Measurements from ENCODE around the gene MST1R.

Gene MST1R

DNA sequence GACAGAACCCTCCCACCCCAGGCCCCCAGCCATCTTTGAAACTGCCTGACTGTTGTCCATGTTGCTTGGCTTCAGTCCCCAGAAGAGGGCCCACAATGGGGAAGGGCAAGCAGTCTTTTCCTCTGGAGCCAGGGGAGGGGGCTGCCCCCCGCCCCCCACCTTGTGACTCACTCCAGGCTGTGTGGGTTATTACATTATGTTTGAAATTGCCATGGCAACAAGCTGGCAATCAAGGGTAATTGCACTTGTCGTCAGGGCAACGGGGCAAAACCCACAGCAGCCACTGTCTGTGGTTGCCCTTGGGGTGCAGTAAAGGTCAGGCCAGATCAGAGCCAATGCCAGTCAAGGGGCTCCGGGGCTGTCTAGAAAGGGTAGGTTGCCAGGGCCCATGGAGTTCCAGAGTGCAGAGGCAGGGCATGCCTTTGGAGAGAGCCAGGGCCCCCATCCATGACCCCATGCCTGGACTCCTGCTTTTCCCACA is 30.8 kb downstream of the MST1R start:
- DNase-seq, result no peak

DNA sequence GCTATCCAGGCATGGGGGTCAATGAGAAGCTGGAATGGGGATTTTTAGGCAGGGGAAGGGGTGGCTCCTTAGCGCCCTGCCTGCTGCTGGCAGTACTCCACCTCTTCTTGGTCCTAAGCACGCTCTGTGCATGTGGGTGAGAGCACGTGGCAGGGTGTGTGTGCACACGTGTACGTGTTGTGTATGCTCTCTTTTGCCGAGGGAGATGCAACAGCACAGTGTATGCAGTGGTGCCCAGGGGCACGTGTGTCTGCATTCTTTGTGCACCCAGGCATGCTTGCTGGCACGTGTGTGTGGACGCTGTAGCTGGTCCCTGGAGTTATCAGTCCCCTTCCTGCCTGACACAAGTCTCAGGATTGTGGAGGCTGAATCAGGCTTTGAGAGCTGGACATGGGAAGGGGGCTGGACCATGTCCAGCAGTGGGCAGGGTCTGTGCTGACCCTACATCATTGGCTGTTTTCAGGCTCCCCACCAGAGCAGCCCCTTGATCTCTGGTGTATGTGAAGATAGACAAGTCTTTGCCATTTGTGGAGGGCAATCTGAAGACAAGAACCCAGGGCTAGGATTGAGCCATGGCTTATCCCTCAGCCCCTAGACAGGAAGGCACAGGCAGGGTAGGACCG is 32.0 kb downstream of the MST1R start:
- DNase-seq, result no peak

DNA sequence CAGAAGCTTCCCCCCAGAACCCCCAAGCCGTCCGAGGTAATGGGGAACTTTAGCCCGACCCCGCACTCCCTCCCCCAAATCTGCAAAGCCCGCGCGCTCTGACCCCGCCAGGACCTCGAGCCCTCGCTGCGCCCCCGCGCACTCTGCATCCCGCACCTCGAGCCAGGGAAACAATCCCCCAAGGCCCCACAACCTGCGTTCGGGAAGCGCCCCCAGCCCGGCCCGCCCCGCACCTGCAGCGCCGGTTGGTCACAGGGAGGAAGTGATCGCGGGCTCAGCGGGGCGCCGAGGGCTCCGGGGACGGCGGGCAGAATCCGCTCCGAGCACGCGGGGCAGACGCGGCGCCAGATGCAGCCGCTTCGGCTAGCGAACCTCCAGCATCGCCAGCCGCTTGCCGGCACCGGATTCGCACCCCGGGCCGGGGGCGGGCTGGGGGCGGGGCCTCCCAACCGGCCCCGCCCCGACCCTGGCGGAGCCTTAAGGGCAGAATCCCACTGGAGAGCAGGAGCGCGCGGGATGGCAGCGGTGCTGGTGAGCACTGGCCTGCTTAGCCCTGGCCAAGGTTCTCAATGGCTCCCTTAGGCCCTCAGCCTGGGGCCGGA is 34.0 kb downstream of the MST1R start, which contains the start of gene CAMKV:
CAMKV (minus strand) TSS at position 382 of the 602 bp plus-strand sequence. CDS start 7,518 bp downstream, outside the sequence.
- DNase-seq, result no peak

DNA sequence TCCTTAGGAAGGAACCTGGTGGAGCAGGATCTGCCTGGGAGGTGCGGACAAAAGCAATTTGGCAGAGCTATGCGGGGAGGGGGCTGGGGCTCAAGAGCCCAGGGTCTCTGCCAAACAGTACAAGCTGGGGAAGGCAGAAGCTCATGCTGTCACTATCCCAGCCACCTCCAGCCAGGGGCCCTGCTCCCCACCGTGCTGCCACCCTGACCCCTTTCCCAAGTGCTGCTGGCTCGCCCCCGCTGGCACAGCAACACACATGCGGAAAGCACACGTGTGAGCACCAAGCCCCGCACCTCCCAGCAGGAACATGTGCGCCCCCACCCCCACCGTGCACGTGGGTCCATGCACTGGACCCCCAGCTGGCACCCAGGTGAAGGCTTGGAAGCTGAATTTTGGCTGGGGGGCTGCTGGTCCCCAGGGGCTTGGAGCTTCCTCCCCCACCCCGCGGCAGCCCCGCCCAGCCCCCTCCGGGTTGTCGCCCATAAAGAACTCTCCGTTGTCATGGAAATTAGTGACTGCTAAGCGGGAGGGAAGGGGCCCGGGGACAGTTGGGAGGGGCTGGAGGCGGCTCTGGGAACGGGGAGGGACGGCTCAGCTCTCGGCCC is 34.7 kb downstream of the MST1R start:
- no peak for DNase-seq

DNA sequence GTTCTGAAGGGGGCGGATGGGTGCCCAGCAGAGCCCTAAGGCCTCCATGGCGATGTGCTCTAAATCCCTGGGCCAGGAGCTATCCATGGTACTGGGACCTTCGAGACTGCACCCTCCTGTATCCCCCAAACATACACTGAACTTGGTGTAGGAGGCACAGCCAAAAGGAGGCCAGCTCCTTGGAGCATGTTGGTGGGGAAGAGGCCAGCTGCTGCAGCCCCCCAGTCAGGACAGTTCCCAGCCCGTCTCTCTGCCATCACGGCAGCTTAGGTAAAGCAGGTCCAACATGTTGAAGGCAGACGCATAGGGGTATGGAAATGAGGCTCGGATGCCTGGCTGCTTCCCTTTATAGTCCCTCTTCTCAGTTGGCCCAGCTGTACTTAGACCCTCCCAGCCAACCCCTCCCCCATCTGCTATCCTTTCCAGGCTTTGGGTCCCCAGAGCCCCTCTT is 35.8 kb downstream of the MST1R start:
- DNase-seq, result no peak

DNA sequence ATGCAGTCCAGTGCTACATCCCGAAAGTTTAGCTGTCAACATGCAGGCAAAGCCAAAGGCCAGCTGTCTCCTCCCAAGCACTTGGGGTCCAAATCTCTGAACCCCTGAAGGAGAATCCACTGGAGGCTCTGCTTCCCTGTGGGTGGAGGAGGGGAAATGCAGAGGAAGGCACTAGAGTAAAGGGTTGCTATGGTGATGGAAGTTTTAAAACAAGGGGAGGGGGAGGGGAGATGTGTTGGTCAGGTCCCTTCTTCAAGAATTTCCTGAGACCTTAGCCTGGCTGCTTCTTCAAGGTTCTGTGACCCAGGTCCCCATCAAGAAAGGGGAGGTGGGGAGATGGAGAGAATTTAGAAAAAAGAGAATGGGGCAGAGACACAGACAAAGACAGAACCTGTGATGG is 36.3 kb downstream of the MST1R start:
- DNase-seq, result no peak

DNA sequence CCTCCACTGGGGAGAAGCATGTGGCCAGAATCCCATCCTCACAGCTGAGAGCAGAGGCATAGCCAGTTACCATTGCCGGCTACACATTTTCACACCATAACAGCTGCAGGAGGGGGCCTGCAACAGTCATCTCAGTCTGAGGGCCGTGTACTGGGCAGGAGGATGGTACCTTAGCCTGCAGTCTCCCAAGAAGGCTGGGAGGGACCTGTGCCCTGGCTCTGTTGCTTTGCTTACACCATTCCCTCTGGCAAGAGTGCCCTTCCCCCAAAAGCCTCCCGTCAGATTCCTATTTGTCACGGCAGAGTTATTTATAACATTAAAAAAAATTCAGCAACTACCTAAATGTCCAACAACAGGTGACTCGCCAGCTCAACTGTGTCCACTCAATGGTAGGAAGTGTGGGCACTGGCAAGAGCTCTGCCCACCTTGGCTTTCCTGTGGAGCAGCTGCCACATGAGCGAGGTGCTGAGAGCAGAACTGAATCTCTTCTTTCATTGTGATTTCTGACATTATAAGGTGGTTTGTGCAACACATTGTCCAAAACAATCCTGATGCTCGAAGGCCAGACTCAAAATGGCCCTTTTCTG is 38.4 kb downstream of the MST1R start:
- DNase-seq, result no peak

DNA sequence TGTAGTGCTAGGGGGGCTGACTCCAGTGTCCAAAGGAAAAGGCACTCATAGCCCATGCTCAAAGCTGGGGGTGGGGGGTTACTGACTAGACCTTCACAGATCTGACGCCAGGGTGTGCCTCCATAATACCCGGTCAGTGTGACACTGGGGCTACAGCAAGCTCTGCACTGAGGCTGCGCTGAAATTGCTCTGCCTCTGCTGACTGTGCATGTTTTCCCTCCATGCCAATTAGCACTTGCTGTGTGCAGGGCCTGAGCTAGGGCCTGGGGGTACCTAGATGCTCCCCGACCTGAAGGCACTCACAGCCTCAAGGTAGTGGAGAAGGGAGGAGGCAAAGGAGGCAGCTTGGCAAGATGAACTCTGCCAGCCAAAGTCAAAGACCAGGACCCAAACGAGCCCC is 39.2 kb downstream of the MST1R start:
- DNase-seq, result no peak

DNA sequence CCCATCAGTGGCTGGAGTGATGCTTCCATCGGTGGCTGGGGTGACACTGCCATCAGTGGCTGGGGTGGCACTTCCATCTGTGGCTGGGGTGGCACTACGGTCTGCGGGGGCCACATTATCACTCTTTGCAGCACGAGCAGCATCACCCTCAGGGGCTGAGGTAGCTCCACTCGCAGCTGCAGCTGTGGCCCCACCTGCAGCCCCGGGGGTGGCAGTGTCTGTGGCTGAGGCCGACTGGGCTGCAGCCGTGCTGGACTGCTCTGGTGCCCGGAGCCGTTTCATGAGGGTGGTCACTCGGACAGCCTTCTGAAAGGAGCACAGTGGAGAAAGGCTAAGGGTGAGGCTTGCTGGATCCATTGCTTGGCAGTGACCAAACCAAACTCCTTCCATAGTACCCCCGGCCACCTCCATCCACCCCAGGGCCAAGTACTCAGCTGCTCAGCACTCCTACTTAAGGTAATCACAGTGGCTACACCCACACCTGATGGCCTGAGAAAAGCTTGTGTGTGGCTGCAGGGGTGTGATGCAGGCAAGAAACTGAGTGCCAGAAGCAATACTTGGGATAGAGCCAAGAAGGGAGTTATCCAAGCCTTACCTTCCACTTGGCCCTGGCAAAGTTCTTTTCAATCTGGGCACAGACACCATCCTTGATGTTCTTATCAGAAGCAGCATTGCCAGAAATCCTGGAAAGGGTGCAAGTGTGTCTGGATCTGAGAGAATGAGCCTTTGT is 43.9 kb downstream of the MST1R start:
- no peak for DNase-seq

DNA sequence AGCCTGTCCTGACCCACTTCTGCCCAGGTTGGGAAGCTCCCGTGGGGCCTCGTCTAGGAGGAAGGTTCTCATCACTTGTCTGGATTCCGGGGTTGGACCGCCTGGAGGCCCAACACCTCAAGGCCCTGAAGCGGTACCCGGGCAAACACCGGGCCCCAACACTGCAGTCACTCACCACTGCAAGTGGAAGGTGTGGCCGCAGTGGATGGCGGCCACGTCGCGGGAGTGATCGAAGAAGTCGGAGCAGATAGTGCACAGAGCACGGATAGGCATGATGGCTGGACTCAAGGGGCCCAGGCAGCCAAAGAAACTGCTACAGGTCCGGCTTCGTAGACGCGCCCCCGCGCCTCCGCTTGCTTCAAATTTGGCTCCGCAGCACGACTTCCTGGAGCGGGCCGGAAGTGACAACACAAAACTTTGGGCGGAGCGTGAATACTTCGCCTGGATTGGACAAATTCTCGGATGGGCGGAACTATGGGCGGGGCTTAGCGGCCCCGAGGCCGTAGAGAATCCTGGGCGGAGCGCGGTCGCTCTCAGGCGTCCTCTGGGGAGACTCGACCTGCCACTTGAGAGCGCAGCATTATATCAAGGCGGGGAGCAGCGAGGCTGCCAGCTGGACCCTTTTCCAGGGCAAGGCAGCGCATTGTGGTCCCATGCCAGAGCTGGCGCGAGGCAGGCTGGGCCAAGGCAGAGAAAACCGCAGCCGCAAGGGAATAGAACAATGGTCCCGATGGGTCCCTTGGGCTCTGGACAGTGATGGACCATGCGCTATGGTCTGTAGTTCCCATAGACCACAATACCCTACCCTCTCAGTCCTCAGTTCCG is 47.3 kb downstream of the MST1R start, which contains the start of gene TRAIP:
TRAIP (minus strand) TSS at position 384 of the 825 bp plus-strand sequence; CDS start at position 273, 111 bp downstream.
- DNase-seq, result peak; percentile 80

DNA sequence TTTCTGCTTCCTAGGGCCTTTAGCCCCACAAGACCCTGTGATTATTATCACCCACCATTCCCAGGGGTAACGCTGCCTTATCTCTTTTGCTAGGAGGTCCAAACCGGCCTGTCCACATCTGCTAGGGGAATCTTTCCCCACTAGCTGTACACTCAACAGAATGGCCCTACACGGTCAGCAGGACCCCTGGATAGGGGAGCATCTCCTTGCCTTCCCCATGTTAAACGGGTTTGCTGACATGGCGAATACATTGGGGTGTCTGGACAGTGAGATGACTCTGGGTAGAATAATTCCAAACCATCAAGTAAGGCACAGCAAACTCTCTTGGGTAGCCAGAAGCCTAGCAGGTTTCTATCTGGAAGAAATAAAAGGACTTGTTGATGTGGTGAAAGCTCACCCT is 48.0 kb downstream of the MST1R start:
- no peak for DNase-seq

DNA sequence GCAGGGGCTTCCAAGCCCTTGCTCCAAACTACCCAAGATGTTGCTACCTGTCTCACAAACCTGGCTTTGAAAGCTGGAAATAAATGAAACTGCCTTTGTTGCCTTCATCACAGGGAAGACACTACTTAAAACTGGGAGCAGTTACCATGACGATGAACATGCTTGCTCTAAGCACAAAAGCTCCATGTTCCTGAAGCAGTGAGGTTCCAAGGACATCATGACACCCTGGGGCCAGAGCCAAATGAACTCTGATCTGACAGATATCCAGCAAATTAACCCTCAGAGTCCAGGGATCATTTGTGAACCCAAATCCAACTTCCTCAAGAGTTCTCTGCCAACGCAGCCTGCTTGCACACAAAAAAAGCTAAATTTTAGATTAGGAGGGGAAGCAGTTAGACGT is 58.0 kb downstream of the MST1R start:
- no peak for DNase-seq

DNA sequence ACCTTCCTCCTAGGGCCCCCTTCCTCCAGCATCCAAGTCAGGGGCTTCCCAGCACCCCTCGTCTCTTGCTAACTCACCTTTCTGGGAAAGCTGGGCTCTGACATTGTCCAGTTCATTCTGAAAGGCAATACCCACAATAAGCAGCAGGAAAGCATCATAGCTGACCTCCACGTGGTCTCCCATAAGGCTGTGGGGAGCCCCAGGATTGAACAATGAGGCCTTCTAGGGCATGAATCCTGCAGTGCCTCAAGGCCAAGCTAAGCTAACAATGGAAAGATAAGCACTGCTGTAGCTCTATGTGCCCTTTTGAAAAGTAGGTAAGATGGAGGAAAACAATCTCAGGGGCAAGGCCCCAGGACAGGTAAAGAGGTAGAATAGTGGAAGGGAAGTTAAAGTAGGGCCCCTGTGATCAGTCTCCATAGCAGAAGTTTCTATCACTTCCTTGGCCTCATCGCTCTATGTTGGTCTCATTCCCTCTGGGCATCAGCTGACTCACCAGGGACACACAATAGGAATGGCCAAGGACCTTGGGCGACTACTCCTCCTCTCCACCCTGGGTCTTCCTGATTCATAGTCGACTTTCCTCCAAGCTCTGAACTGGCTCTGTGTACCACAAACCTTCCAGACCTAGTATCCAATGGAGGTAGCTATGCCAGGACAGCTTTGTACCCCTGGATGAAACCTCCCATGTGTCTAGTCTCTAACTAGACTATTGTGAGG is 59.0 kb downstream of the MST1R start:
- DNase-seq, result no peak

DNA sequence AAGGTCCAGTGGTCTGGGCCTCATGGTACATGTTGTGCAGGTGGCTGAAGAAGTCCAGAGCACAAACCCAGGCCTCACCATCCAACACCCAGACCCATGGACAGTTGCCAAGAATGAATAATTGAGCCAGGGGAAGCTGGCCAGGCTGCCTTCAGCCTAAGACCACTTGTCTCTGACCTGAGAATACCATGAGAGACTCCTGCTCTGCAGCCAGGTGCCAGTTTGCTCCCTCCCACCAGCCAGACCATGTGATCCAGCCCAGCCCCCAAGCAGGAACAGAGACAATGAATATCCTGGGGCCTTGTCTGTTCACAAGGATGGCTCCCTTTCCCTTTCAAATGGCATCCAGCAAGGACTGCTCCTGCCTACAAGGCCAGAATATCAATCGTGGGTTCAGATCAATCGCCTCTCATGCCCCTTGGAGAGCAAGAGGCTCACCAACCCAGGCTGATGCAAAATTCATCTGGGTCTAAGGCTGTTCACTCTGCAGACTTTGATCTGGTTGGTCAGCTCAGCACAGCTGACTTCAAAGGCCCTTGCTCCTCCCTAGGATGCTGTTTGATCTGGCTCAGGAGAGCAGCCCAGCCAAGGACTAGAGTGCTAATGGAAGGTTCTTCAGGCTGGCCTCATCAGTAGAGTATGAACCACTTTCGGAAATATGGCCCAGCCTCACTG is 60.7 kb downstream of the MST1R start:
- no peak for DNase-seq

DNA sequence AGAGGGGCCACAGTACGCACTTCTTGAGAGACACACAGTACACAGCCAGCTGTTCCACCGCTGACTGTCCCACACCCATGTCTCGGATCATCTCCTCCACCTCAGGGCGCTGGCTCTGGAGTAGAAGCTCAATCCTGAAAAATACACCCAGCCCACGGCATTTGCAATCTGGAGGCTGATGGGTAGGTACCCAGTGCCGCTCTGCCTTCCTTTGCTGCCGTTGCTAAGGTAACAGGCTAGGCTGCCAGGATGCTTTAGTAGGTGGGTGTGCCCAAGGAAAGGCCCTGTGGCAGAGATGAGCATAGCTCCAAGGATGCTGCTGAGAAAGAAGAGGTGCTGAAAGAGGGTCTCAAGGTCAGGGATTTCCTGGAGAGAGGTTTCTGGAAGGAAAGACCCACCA is 61.9 kb downstream of the MST1R start:
- DNase-seq, result no peak

DNA sequence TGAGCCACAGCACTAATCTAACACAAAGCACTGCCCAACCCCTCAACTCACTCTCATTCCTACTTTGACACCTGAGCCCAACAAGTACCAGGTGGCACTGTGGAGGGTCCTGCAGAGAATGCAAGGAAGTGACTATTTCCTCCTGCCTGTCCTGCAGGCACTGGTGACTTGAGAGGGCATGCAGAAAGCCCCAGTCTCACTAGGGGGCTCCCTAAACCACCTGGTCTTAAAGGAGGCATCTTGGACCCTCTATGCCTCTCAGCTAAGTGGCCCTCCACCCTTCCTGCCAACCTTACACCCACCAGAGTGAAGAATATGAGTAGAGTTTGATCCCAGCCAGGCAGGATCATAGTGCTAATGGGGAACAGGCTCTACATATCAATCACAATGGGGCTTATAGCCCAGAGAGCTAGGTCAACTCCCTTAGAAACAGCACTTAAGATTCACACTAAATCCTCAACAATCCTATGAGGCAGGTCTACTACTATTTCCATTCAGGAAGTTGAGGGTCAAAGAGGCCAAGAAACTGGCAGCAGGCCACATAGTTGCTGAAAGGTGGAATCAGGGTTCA is 62.5 kb downstream of the MST1R start:
- no peak for DNase-seq

DNA sequence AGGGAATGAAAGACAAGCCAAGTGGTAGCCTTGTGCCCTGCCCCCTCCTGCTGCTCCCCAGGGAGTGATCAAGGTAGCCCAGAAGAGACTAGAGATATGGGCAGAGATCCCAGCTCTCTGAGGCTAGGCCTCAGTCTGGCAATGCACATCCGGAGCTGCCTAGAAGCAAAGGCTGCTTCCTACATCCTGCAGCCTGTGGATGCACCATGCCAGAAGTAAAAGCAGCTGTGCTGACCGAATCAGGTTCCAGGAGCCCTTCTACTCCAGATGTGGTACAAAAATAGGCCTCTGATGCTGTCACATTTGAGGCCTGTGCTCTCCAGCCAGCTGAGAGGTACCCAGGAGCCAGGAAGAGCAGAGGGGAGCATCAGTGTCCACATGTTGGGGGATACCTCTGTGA is 63.3 kb downstream of the MST1R start:
- no peak for DNase-seq

DNA sequence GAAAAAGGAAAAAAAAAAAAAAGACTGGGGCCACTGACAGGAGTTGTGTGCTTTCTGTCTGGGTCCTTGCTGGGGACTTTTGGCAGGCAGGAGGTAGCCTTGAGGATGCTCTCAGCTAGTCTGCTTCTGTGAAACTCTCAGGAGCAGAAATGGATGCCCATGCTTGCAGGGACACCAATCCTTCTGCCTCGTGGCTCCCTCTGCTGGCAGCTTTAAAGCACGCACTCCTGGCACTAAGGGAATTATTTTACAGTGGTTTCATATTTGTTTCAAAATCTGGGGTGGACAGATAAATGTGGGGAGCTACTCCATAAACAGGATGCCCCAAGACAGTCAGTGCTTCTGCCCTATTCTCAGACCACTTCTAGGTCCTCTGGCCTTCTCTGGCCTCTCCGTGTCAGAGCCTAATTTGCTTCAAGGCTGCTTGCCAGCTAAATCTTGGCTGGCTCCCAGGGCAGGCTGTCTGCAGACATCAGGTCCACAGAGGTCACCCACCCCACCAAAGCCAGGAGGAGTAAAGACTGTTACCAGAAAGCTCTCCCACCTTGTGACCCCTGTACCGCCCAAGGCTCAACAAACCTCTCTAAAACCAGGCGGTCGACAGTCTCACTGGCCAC is 64.4 kb downstream of the MST1R start:
- peak; percentile 61 for DNase-seq

All from GF-D8 (cell line).